ENCODE measurements around the gene TRIM27. TPM values are rescaled to one million over a fixed set of nuclear protein-coding genes. Genes with fewer than 3 reads are reported as not detected.
"Not testable (repeated sequence)": the region's sequence is repeated elsewhere in the genome, so short reads cannot be mapped to it uniquely, and the experiment has no call there.

The TRIM27 gene
- total and polyA plus RNA-seq, 2 experiments from 2014 or later = 57.0 to 60.8 TPM

GRCh38 chr6:28965706-28966105 is 41.9 kb upstream of the TRIM27 start:
- Histone ChIP-seq H3K4me1 (ENCODE audit: insufficient read depth) (no peaks in the 10 kb centered on the region), H3K9me2 (replicated peaks; ENCODE audit: insufficient read depth) (no peaks in the 10 kb centered on the region), H2AFZ (no peak overlapping the region), H3K27me3 (no peaks in the 10 kb centered on the region), H4K20me1 (ENCODE audit: insufficient read depth, poor library complexity, severe bottlenecking) (no peaks in the 10 kb centered on the region), H3K4me2 (no peak overlapping the region), H3K79me2 (no peaks in the 10 kb centered on the region), H3K36me3 (replicated peaks; ENCODE audit: insufficient read depth, low read depth) (no peaks in the 10 kb centered on the region), H3K27ac (no peak overlapping the region), H3K9me3 (ENCODE audit: low read depth) (no peaks in the 10 kb centered on the region), H3K4me3 (no peak overlapping the region)
- WGBS (ENCODE audit: low lambda C conversion rate, missing lambda C conversion rate) = 93% methylated on average over 2 of the region's 2 CpGs
- DNase-seq (ENCODE audit: low spot score) = no peak
- TF ChIP-seq EZH2 (IDR thresholded peaks at IDR 0.05; ENCODE audit: borderline replicate concordance) (no peak), CTCF (IDR thresholded peaks at IDR 0.05; ENCODE audit: poor library complexity) (no peak), EZH2phosphoT487 (IDR thresholded peaks at IDR 0.05; ENCODE audit: low read depth, severe bottlenecking, unreplicated experiment) (no peak)

GRCh38 chr6:28960846-28961500 is 37.2 kb upstream of the TRIM27 start:
- no peak overlapping the region for H3K27ac ChIP-seq
- no peaks in the 10 kb centered on the region for H3K9me3 ChIP-seq (ENCODE audit: low read depth)
- H3K27me3 ChIP-seq = no peaks in the 10 kb centered on the region
- TF ChIP-seq CTCF (IDR thresholded peaks at IDR 0.05; ENCODE audit: poor library complexity) (no peak), EZH2phosphoT487 (IDR thresholded peaks at IDR 0.05; ENCODE audit: low read depth, severe bottlenecking, unreplicated experiment) (no peak), EZH2 (IDR thresholded peaks at IDR 0.05; ENCODE audit: borderline replicate concordance) (no peak)
- no peaks in the 10 kb centered on the region for H4K20me1 ChIP-seq (ENCODE audit: insufficient read depth, poor library complexity, severe bottlenecking)
- H3K4me1 ChIP-seq (ENCODE audit: insufficient read depth) = no peaks in the 10 kb centered on the region
- H3K4me2 ChIP-seq = no peak overlapping the region
- H3K9me2 ChIP-seq (replicated peaks; ENCODE audit: insufficient read depth) = no peaks in the 10 kb centered on the region
- no peaks in the 10 kb centered on the region for H3K36me3 ChIP-seq (replicated peaks; ENCODE audit: insufficient read depth, low read depth)
- DNase-seq (ENCODE audit: low spot score) = no peak
- no peak overlapping the region for H2AFZ ChIP-seq
- no peaks in the 10 kb centered on the region for H3K79me2 ChIP-seq
- 84% methylated on average over 4 of the region's 4 CpGs for WGBS (ENCODE audit: low lambda C conversion rate, missing lambda C conversion rate)
- H3K4me3 ChIP-seq = no peak overlapping the region

- not testable (repeated sequence) for H3K36me3 ChIP-seq (replicated peaks; ENCODE audit: insufficient read depth, low read depth); DNase-seq (ENCODE audit: low spot score); H3K9me2 ChIP-seq (replicated peaks; ENCODE audit: insufficient read depth); H3K79me2 ChIP-seq; H3K4me2 ChIP-seq; H3K4me3 ChIP-seq; H4K20me1 ChIP-seq (ENCODE audit: insufficient read depth, poor library complexity, severe bottlenecking); H3K27ac ChIP-seq; H3K9me3 ChIP-seq (ENCODE audit: low read depth); H2AFZ ChIP-seq; H3K4me1 ChIP-seq (ENCODE audit: insufficient read depth); H3K27me3 ChIP-seq
- 91% methylated on average over 13 of the region's 13 CpGs for WGBS (ENCODE audit: low lambda C conversion rate, missing lambda C conversion rate)
Observed at GRCh38 chr6:28958561-28959243, 34.9 kb upstream of the TRIM27 start.

- not testable (repeated sequence) for H3K4me1 ChIP-seq (ENCODE audit: insufficient read depth); H3K27me3 ChIP-seq; H3K4me3 ChIP-seq; H3K79me2 ChIP-seq; H2AFZ ChIP-seq; H3K4me2 ChIP-seq; H3K36me3 ChIP-seq (replicated peaks; ENCODE audit: insufficient read depth, low read depth); H3K9me2 ChIP-seq (replicated peaks; ENCODE audit: insufficient read depth); H4K20me1 ChIP-seq (ENCODE audit: insufficient read depth, poor library complexity, severe bottlenecking); DNase-seq (ENCODE audit: low spot score); H3K27ac ChIP-seq; H3K9me3 ChIP-seq (ENCODE audit: low read depth)
- 99% methylated on average over 24 of the region's 24 CpGs for WGBS (ENCODE audit: low lambda C conversion rate, missing lambda C conversion rate)
Observed at GRCh38 chr6:28957795-28958314, 34.1 kb upstream of the TRIM27 start.

Data from hepatocyte (in vitro differentiated cells).